Measurements from ENCODE around the gene NPIPA7. TPM values are rescaled to one million over a fixed set of nuclear protein-coding genes. Genes with fewer than 3 reads are reported as not detected.
"Not testable (repeated sequence)": the region's sequence is repeated elsewhere in the genome, so short reads cannot be mapped to it uniquely, and the experiment has no call there.

NPIPA7 gene
- total RNA-seq, 2 donors from 2014 or later: 9.7 to 10.7 TPM

- H3K27me3 ChIP-seq (ENCODE audit: control insufficient read depth, insufficient read depth, low read length, poor library complexity, severe bottlenecking); H3K4me3 ChIP-seq (ENCODE audit: low read length); H3K4me1 Mint-ChIP-seq; H3K9ac ChIP-seq (ENCODE audit: extremely low read depth, low read length, poor library complexity, severe bottlenecking); H3K27ac ChIP-seq (ENCODE audit: low read depth, low read length); H3K27me3 Mint-ChIP-seq (ENCODE audit: insufficient read depth); DNase-seq; H3K36me3 ChIP-seq (ENCODE audit: control insufficient read depth, insufficient read depth, low read length); H3K27ac Mint-ChIP-seq; H3K4me1 ChIP-seq (ENCODE audit: control insufficient read depth, insufficient read depth, low read length); H3K9me3 Mint-ChIP-seq; H3K36me3 Mint-ChIP-seq (ENCODE audit: low read depth); H3K9me3 ChIP-seq (ENCODE audit: control insufficient read depth, low read length); H3K4me3 Mint-ChIP-seq: not testable (repeated sequence)
- no CpG with 5 or more reads among the region's 6 CpGs for WGBS, 2 experiments (ENCODE audit: insufficient coverage in 1 of 2, insufficient read length in 1 of 2)
These were observed 20.7 kb downstream of the NPIPA7 start for GRCh38 chr16:16399685-16400084.

DNA sequence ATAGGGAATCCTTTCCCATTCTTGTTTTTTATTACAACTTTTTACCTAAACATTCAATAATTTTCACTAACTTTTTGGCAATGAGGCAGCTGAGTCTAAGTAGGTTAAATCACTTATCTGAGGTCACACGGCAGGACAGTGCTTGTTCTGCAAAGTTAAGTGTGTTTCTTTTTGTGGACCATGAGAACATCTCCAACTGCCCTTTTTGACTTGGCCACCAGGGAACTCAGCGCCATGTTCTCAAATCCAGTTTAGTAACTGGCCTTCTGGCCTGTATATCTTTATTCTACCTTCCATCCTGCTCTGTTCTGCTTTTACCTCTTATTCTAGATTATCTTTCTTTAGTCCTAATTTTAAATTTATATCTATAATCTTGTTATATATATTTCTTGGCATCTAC lies 23.4 kb downstream of the NPIPA7 start:
- H3K27ac ChIP-seq (ENCODE audit: low read depth, low read length); H3K9me3 Mint-ChIP-seq; H3K36me3 Mint-ChIP-seq (ENCODE audit: low read depth); H3K4me1 ChIP-seq (ENCODE audit: control insufficient read depth, insufficient read depth, low read length); H3K4me3 ChIP-seq (ENCODE audit: low read length); H3K9ac ChIP-seq (ENCODE audit: extremely low read depth, low read length, poor library complexity, severe bottlenecking); H3K27me3 ChIP-seq (ENCODE audit: control insufficient read depth, insufficient read depth, low read length, poor library complexity, severe bottlenecking); DNase-seq; H3K36me3 ChIP-seq (ENCODE audit: control insufficient read depth, insufficient read depth, low read length); H3K4me1 Mint-ChIP-seq; H3K27me3 Mint-ChIP-seq (ENCODE audit: insufficient read depth); H3K4me3 Mint-ChIP-seq; H3K27ac Mint-ChIP-seq; H3K9me3 ChIP-seq (ENCODE audit: control insufficient read depth, low read length): not testable (repeated sequence)
- WGBS, 2 experiments (ENCODE audit: insufficient coverage in 1 of 2, insufficient read length in 1 of 2): no CpG with 5 or more reads among the region's 2 CpGs

DNA sequence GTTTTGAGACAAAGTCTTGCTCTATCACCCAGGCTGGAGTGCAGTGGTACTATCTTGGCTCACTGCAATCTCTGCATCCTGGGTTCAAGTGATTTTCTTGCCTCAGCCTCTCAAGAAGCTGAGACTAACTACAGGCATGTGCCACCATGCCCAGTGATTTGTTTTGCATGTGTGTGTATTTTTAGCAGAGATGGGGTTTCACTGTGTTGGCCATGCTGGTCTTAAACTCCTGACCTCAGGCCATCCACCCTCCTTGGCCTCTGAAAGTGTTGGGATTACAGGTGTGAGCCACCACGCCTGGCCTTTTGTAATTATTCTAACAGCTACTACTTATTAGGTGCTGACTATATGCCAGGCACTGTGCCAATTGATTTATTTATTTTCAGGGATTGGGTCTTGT lies 25.3 kb downstream of the NPIPA7 start:
- H3K9me3 Mint-ChIP-seq; H3K27me3 Mint-ChIP-seq (ENCODE audit: insufficient read depth); H3K27ac ChIP-seq (ENCODE audit: low read depth, low read length); H3K4me1 Mint-ChIP-seq; H3K4me3 ChIP-seq (ENCODE audit: low read length); H3K36me3 Mint-ChIP-seq (ENCODE audit: low read depth); H3K4me3 Mint-ChIP-seq; H3K4me1 ChIP-seq (ENCODE audit: control insufficient read depth, insufficient read depth, low read length); H3K36me3 ChIP-seq (ENCODE audit: control insufficient read depth, insufficient read depth, low read length); H3K9me3 ChIP-seq (ENCODE audit: control insufficient read depth, low read length); DNase-seq; H3K27ac Mint-ChIP-seq; H3K27me3 ChIP-seq (ENCODE audit: control insufficient read depth, insufficient read depth, low read length, poor library complexity, severe bottlenecking); H3K9ac ChIP-seq (ENCODE audit: extremely low read depth, low read length, poor library complexity, severe bottlenecking): not testable (repeated sequence)
- no CpG with 5 or more reads among the region's 1 CpG for WGBS, 2 experiments (ENCODE audit: insufficient coverage in 1 of 2, insufficient read length in 1 of 2)

DNA sequence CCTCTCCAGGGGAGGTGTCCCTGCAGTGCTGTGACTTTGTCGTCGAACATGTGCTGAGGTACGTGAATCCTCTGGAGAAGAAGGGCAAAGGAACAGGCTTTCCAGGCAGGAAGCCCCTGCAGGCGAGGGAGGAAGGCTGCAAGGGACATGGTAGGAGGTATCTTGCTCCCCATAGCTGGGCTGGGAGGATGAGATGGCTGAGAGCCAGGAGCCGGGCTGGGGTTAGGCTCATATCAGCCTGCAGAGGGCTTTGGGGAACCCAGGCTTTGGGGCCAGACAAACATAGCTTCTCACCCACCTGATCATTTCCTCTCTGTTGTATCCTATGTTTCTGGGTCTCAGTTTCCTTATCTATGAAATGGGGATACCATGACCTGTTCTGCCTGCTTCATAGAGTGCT lies 26.5 kb downstream of the NPIPA7 start:
- WGBS, 2 experiments (ENCODE audit: insufficient coverage in 1 of 2, insufficient read length in 1 of 2): no CpG with 5 or more reads among the region's 5 CpGs
- H3K36me3 Mint-ChIP-seq (ENCODE audit: low read depth); H3K27ac ChIP-seq (ENCODE audit: low read depth, low read length): not testable (repeated sequence)

DNA sequence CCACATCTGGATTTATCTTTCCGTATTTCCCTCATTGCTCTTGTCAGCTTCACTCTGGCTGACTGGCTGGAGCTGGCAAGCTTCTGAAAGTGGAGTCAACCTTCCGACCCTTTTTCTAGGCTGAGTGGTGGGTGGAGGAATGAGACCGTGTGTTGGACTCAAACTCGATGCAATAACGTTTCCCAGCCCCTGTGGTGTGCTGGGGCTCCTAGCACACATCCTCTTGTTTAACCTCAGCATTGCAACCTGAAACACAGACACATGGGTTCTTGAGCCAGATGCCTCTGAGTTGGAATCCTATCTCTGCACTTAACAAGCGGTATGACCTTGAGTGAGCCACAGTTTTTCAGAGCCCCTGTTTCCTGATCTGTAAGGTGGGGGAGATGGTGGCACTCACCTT lies 29.5 kb downstream of the NPIPA7 start:
- H3K4me3 Mint-ChIP-seq; H3K27me3 ChIP-seq (ENCODE audit: control insufficient read depth, insufficient read depth, low read length, poor library complexity, severe bottlenecking); H3K9ac ChIP-seq (ENCODE audit: extremely low read depth, low read length, poor library complexity, severe bottlenecking); H3K27me3 Mint-ChIP-seq (ENCODE audit: insufficient read depth); H3K9me3 ChIP-seq (ENCODE audit: control insufficient read depth, low read length); H3K36me3 ChIP-seq (ENCODE audit: control insufficient read depth, insufficient read depth, low read length); H3K27ac Mint-ChIP-seq; H3K9me3 Mint-ChIP-seq; H3K4me1 Mint-ChIP-seq; H3K36me3 Mint-ChIP-seq (ENCODE audit: low read depth); H3K27ac ChIP-seq (ENCODE audit: low read depth, low read length); H3K4me3 ChIP-seq (ENCODE audit: low read length); H3K4me1 ChIP-seq (ENCODE audit: control insufficient read depth, insufficient read depth, low read length); DNase-seq: not testable (repeated sequence)
- no CpG with 5 or more reads among the region's 6 CpGs for WGBS, 2 experiments (ENCODE audit: insufficient coverage in 1 of 2, insufficient read length in 1 of 2)

More for the DNA sequence above, 26.5 kb downstream of the NPIPA7 start:
- not testable (repeated sequence) for H3K36me3 ChIP-seq (ENCODE audit: control insufficient read depth, insufficient read depth, low read length); DNase-seq; H3K4me1 ChIP-seq (ENCODE audit: control insufficient read depth, insufficient read depth, low read length); H3K4me3 ChIP-seq (ENCODE audit: low read length); H3K27me3 Mint-ChIP-seq (ENCODE audit: insufficient read depth); H3K4me3 Mint-ChIP-seq; H3K9me3 Mint-ChIP-seq; H3K27me3 ChIP-seq (ENCODE audit: control insufficient read depth, insufficient read depth, low read length, poor library complexity, severe bottlenecking); H3K9ac ChIP-seq (ENCODE audit: extremely low read depth, low read length, poor library complexity, severe bottlenecking); H3K9me3 ChIP-seq (ENCODE audit: control insufficient read depth, low read length); H3K4me1 Mint-ChIP-seq; H3K27ac Mint-ChIP-seq

GRCh38 chr16:16413773-16414172 lies 34.8 kb downstream of the NPIPA7 start:
- H3K4me3 ChIP-seq (ENCODE audit: low read length); H3K36me3 ChIP-seq (ENCODE audit: control insufficient read depth, insufficient read depth, low read length); H3K9me3 Mint-ChIP-seq; H3K27me3 Mint-ChIP-seq (ENCODE audit: insufficient read depth); H3K27ac ChIP-seq (ENCODE audit: low read depth, low read length); DNase-seq; H3K4me3 Mint-ChIP-seq; H3K9me3 ChIP-seq (ENCODE audit: control insufficient read depth, low read length); H3K4me1 Mint-ChIP-seq; H3K27me3 ChIP-seq (ENCODE audit: control insufficient read depth, insufficient read depth, low read length, poor library complexity, severe bottlenecking); H3K4me1 ChIP-seq (ENCODE audit: control insufficient read depth, insufficient read depth, low read length); H3K36me3 Mint-ChIP-seq (ENCODE audit: low read depth); H3K27ac Mint-ChIP-seq; H3K9ac ChIP-seq (ENCODE audit: extremely low read depth, low read length, poor library complexity, severe bottlenecking): not testable (repeated sequence)
- WGBS, 2 experiments (ENCODE audit: insufficient coverage in 1 of 2, insufficient read length in 1 of 2): no CpG with 5 or more reads among the region's 1 CpG

DNA sequence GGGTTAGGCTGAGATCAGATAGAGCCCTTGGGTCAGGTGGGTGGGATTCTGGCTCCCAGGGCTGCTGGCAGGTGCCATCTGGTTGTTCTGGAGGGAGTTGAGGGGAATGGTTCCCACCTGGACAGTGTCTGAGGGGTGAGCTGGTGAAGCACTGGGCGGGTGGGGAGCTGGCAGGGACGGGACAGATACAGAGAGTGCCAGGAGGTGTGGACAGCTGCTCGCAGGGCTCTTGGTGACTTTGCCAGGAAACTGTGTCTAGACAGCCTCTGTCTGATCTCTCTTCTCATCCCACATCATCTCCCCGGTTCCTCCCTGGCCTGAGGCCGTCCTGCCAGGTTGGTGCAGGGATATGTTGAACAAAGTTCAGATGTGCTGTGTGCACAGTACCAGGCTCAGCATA lies 38.1 kb downstream of the NPIPA7 start:
- no CpG with 5 or more reads among the region's 5 CpGs for WGBS, 2 experiments (ENCODE audit: insufficient coverage in 1 of 2, insufficient read length in 1 of 2)
- not testable (repeated sequence) for H3K4me3 Mint-ChIP-seq; H3K4me3 ChIP-seq (ENCODE audit: low read length); H3K4me1 ChIP-seq (ENCODE audit: control insufficient read depth, insufficient read depth, low read length); DNase-seq; H3K27ac Mint-ChIP-seq; H3K9me3 Mint-ChIP-seq; H3K27me3 Mint-ChIP-seq (ENCODE audit: insufficient read depth); H3K36me3 ChIP-seq (ENCODE audit: control insufficient read depth, insufficient read depth, low read length); H3K27ac ChIP-seq (ENCODE audit: low read depth, low read length); H3K9ac ChIP-seq (ENCODE audit: extremely low read depth, low read length, poor library complexity, severe bottlenecking); H3K9me3 ChIP-seq (ENCODE audit: control insufficient read depth, low read length); H3K27me3 ChIP-seq (ENCODE audit: control insufficient read depth, insufficient read depth, low read length, poor library complexity, severe bottlenecking); H3K4me1 Mint-ChIP-seq; H3K36me3 Mint-ChIP-seq (ENCODE audit: low read depth)
